ENCODE measurements around the gene MAP2K1.

DNA sequence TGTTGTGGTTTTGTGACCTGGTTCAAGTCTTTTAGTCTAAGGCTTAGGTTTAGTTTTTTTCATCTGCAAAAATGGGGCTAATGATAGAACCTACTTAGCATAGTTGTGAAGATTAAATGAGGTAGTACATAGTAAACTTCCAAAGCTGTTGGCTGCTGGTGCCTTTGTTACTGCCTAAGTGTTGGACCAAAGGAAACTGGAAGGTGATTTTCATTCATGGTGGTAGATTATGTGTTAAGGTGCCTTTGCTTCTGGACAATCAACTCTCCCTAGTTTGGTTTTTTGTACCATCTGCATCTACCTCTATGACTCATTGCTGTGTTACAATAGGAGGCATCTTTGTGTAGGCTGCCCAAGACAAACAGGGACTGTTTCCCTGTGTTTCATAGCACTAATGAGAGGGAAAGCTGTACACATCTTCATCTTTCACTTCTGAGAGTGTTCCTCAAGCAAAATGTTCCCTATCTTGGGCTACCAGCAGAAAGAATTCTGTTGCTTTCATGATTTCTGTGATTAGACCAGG, 3.2 kb downstream of the MAP2K1 start:
- TF ChIP-seq SUZ12 (IDR thresholded peaks at IDR 0.05; ENCODE audit: extremely low read depth, insufficient read depth, insufficient read length), result no peak
- TF ChIP-seq YY1 (IDR thresholded peaks at IDR 0.05; ENCODE audit: insufficient read depth, insufficient read length), result no peak
- no peak for TF ChIP-seq ZNF274 (IDR thresholded peaks at IDR 0.05; ENCODE audit: low read depth, low read length)

Measured in NT2/D1 (cell line).